OCI-LY7 (cell line): ENCODE results near the gene ELAVL4. TPM values are rescaled to one million over a fixed set of nuclear protein-coding genes. Genes with fewer than 3 reads are reported as not detected.

Experiments
- BruUV-seq: library from RNA; stranded (reverse); fragments of 400-500 nt; replicated peaks from 2 replicates; lab custom pipeline; 2021; lab: Mats Ljungman, UMichigan
- CTCF ChIA-PET: fragments of 300-600 bp; sonication (Branson Sonifier 250); formaldehyde crosslinking; loops from one replicate; lab custom pipeline; 2022; ENCODE audit warnings: antibody characterized with exemption; ENCODE audit not compliant: unreplicated experiment; lab: Charles Lee
- POLR2A ChIA-PET: fragments of 300-600 bp; sonication (Branson Sonifier 250); formaldehyde crosslinking; loops from one replicate; lab custom pipeline; 2022; ENCODE audit warnings: antibody characterized with exemption; lab: Charles Lee
- DNase-seq: peaks from one replicate; pipeline ENCODE4 v3.0.0-alpha.2; 2015; ENCODE audit warnings: low spot score
- H2AFZ ChIP-seq: fragments of 200-600 bp; sonication (generic), shearing (Covaris generic); 2 replicates; pipeline ENCODE4 v1.6.1; 2014; ENCODE audit warnings: mild to moderate bottlenecking, antibody characterized with exemption, low read length, moderate library complexity
- H3K27ac ChIP-seq: fragments of 200-600 bp; sonication (generic); 2 replicates; pipeline ENCODE4 v1.5.1; 2014; ENCODE audit warnings: mixed run types, low read depth, mild to moderate bottlenecking, moderate library complexity, low read length, inconsistent platforms; ENCODE audit not compliant: poor library complexity, severe bottlenecking
- H3K36me3 ChIP-seq: fragments of 200-600 bp; sonication (generic); 2 replicates; pipeline ENCODE4 v1.6.1; 2014; ENCODE audit warnings: mild to moderate bottlenecking, antibody characterized with exemption, low read length, moderate library complexity, mixed read lengths; ENCODE audit not compliant: insufficient read depth
- H3K4me1 ChIP-seq: fragments of 200-600 bp; sonication (generic); 2 replicates; pipeline ENCODE4 v1.5.1; 2014; ENCODE audit warnings: mild to moderate bottlenecking, low read length; ENCODE audit not compliant: insufficient read depth, poor library complexity, severe bottlenecking
- H3K4me2 ChIP-seq: fragments of 200-600 bp; sonication (generic); 2 replicates; pipeline ENCODE4 v1.6.1; 2014; ENCODE audit warnings: mild to moderate bottlenecking, low read length
- H3K4me3 ChIP-seq: fragments of 200-600 bp; sonication (generic); 2 replicates; pipeline ENCODE4 v1.5.1; 2014; ENCODE audit warnings: mild to moderate bottlenecking, low read depth, low read length; ENCODE audit not compliant: poor library complexity, severe bottlenecking
- H3K79me2 ChIP-seq: fragments of 200-600 bp; sonication (generic); 2 replicates; pipeline ENCODE4 v1.6.1; 2016; ENCODE audit warnings: low read depth, mild to moderate bottlenecking, low read length, moderate library complexity, mixed read lengths; ENCODE audit not compliant: insufficient read depth
- H3K9me2 ChIP-seq: fragments of 200-600 bp; sonication (generic); 2 replicates; pipeline ENCODE4 v1.6.1; 2016; ENCODE audit warnings: mild to moderate bottlenecking, low read length, mixed read lengths; ENCODE audit not compliant: insufficient read depth
- H3K9me3 ChIP-seq: fragments of 200-600 bp; sonication (generic); 2 replicates; pipeline ENCODE4 v1.6.1; 2014; ENCODE audit warnings: mild to moderate bottlenecking, mixed run types, low read length, mixed read lengths
- H4K20me1 ChIP-seq: fragments of 200-600 bp; sonication (generic); 2 replicates; pipeline ENCODE4 v1.6.1; 2014; ENCODE audit warnings: mild to moderate bottlenecking, antibody characterized with exemption, low read length, moderate library complexity, mixed read lengths; ENCODE audit not compliant: insufficient read depth
- EZH2phosphoT487 ChIP-seq: fragments of 200-600 bp; sonication (generic); IDR thresholded peaks from 2 replicates; pipeline ENCODE4 v1.6.1; 2018; ENCODE audit warnings: low read depth, borderline replicate concordance, mild to moderate bottlenecking, mixed run types, antibody characterized with exemption, low read length, moderate library complexity, mixed read lengths
- intact Hi-C: fragments of 100-400 bp; cut with micrococcal nuclease; formaldehyde crosslinking; loops from one replicate; pipeline ENCODE4 v1.10.0; 2022; ENCODE audit not compliant: unreplicated experiment
- total RNA-seq, 2 experiments: library from RNA; depleted of rRNA in 1 of 2; stranded (reverse); fragments of >200 nt in 1 of 2; shearing (Covaris generic) in 1 of 2; gene quantifications; 2 replicates each; pipeline ENCODE4 v1.2.3, GENCODE V29; 2014 to 2022
- TF ChIP-seq, protein P1 (sequence below): fragments of 200-600 bp; sonication (generic); conservative IDR thresholded peaks from 2 replicates; pipeline ENCODE4 v1.5.1; 2014; ENCODE audit warnings: mild to moderate bottlenecking, antibody characterized with exemption, low read length, moderate library complexity, mixed read lengths

Gene ELAVL4
- total RNA-seq, 2 experiments from 2014 or later: not detected

DNA sequence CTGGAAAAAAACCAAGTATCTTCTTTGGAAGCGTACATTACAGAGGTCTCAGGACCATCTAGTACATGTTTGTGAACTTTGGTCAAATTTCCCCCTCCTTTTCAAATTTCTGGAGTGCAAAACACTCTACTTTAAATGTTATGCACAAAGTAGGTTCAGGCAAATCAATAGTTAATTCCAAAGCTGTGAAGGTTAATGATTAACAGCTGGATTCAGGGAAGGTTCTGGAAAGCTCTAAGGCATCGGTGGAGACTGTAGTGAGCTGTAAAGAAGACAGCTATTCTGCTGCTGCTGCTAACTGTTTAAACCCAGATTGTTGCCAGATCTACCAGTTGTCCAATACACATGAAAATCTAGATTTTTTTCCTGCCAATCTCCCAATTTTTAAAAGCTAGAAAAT is 70.9 kb downstream of the ELAVL4 start:
- Histone ChIP-seq H3K9me3 (no peaks in the 10 kb centered on the region), H3K4me1 (no peaks in the 10 kb centered on the region), H3K4me2 (no peak overlapping the region), H3K79me2 (no peaks in the 10 kb centered on the region), H3K36me3 (no peaks in the 10 kb centered on the region), H3K4me3 (no peak overlapping the region), H2AFZ (no peak overlapping the region), H3K9me2 (no peaks in the 10 kb centered on the region), H4K20me1 (no peaks in the 10 kb centered on the region), H3K27ac (no peak overlapping the region)
- TF ChIP-seq EZH2phosphoT487: no peak
- TF ChIP-seq, protein P1, sequence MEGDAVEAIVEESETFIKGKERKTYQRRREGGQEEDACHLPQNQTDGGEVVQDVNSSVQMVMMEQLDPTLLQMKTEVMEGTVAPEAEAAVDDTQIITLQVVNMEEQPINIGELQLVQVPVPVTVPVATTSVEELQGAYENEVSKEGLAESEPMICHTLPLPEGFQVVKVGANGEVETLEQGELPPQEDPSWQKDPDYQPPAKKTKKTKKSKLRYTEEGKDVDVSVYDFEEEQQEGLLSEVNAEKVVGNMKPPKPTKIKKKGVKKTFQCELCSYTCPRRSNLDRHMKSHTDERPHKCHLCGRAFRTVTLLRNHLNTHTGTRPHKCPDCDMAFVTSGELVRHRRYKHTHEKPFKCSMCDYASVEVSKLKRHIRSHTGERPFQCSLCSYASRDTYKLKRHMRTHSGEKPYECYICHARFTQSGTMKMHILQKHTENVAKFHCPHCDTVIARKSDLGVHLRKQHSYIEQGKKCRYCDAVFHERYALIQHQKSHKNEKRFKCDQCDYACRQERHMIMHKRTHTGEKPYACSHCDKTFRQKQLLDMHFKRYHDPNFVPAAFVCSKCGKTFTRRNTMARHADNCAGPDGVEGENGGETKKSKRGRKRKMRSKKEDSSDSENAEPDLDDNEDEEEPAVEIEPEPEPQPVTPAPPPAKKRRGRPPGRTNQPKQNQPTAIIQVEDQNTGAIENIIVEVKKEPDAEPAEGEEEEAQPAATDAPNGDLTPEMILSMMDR: no peak
- ChIA-PET CTCF (no interaction called here), POLR2A (interaction anchor here (0.7 kb wide), 1 partner anchor 1200 kb away, joined by 3 read pairs; no protein-coding TSS in a partner anchor)
- no TSS peak for BruUV-seq
- intact Hi-C loops: no loop called here
- no peak for DNase-seq

GRCh38 chr1:50180367-50180766 is 71.6 kb downstream of the ELAVL4 start:
- Histone ChIP-seq H3K79me2 (no peaks in the 10 kb centered on the region), H3K4me1 (no peaks in the 10 kb centered on the region), H3K4me3 (no peak overlapping the region), H2AFZ (no peak overlapping the region), H3K9me2 (no peaks in the 10 kb centered on the region), H3K36me3 (no peaks in the 10 kb centered on the region), H3K27ac (no peak overlapping the region), H4K20me1 (no peaks in the 10 kb centered on the region), H3K9me3 (no peaks in the 10 kb centered on the region), H3K4me2 (no peak overlapping the region)
- no TSS peak for BruUV-seq
- DNase-seq: no peak
- POLR2A ChIA-PET: no interaction called here
- no peak for TF ChIP-seq EZH2phosphoT487
- TF ChIP-seq, protein P1: no peak
- intact Hi-C loops: no loop called here
- CTCF ChIA-PET: no interaction called here

GRCh38 chr1:50181027-50181663 is 72.4 kb downstream of the ELAVL4 start:
- Histone ChIP-seq H3K27ac (no peak overlapping the region), H3K9me3 (no peaks in the 10 kb centered on the region), H4K20me1 (no peaks in the 10 kb centered on the region), H3K79me2 (no peaks in the 10 kb centered on the region), H3K36me3 (no peaks in the 10 kb centered on the region), H2AFZ (no peak overlapping the region), H3K9me2 (no peaks in the 10 kb centered on the region), H3K4me2 (no peak overlapping the region), H3K4me1 (no peaks in the 10 kb centered on the region), H3K4me3 (no peak overlapping the region)
- DNase-seq: no peak
- TF ChIP-seq, protein P1: no peak
- TF ChIP-seq EZH2phosphoT487: no peak
- ChIA-PET POLR2A (no interaction called here), CTCF (no interaction called here)
- intact Hi-C loops: no loop called here
- no TSS peak for BruUV-seq
